Measurements from ENCODE around the gene CHST1.

CHST1 gene

GRCh38 chr11:45649544-45650165 is 15.8 kb downstream of the CHST1 start:
- TF ChIP-seq CTCF (conservative IDR thresholded peaks at IDR 0.05; ENCODE audit: low read depth, low read length), result no peak
- no peak for DNase-seq (ENCODE audit: low read depth)
- H3K4me3 ChIP-seq (ENCODE audit: low read depth, low read length), result no peak overlapping the region

GRCh38 chr11:45648931-45649330 is 16.5 kb downstream of the CHST1 start:
- TF ChIP-seq CTCF (conservative IDR thresholded peaks at IDR 0.05; ENCODE audit: low read depth, low read length), result no peak
- H3K4me3 ChIP-seq (ENCODE audit: low read depth, low read length), result no peak overlapping the region
- DNase-seq (ENCODE audit: low read depth), result no peak

- DNase-seq (ENCODE audit: low read depth), result no peak
- H3K4me3 ChIP-seq (ENCODE audit: low read depth, low read length), result no peak overlapping the region
- no peak for TF ChIP-seq CTCF (conservative IDR thresholded peaks at IDR 0.05; ENCODE audit: low read depth, low read length)
Measured at GRCh38 chr11:45647786-45648185, 17.6 kb downstream of the CHST1 start.

- TF ChIP-seq CTCF (conservative IDR thresholded peaks at IDR 0.05; ENCODE audit: low read depth, low read length), result no peak
- no peak for DNase-seq (ENCODE audit: low read depth)
- no peak overlapping the region for H3K4me3 ChIP-seq (ENCODE audit: low read depth, low read length)
Measured at GRCh38 chr11:45647329-45647728, 18.1 kb downstream of the CHST1 start.

- no peak overlapping the region for H3K4me3 ChIP-seq (ENCODE audit: low read depth, low read length)
- TF ChIP-seq CTCF (conservative IDR thresholded peaks at IDR 0.05; ENCODE audit: low read depth, low read length), result no peak
- peak; percentile 65 for DNase-seq (ENCODE audit: low read depth)
Measured at GRCh38 chr11:45646275-45646927, 19.0 kb downstream of the CHST1 start.

- TF ChIP-seq CTCF (conservative IDR thresholded peaks at IDR 0.05; ENCODE audit: low read depth, low read length), result no peak
- DNase-seq (ENCODE audit: low read depth), result no peak
- H3K4me3 ChIP-seq (ENCODE audit: low read depth, low read length), result no peak overlapping the region
Measured at GRCh38 chr11:45644981-45645889, 20.2 kb downstream of the CHST1 start.
